ENCODE measurements around the gene NDUFS8.
A peak's percentile ranks its signal among the peaks of the same experiment; 100 is the strongest.

The NDUFS8 gene

DNA sequence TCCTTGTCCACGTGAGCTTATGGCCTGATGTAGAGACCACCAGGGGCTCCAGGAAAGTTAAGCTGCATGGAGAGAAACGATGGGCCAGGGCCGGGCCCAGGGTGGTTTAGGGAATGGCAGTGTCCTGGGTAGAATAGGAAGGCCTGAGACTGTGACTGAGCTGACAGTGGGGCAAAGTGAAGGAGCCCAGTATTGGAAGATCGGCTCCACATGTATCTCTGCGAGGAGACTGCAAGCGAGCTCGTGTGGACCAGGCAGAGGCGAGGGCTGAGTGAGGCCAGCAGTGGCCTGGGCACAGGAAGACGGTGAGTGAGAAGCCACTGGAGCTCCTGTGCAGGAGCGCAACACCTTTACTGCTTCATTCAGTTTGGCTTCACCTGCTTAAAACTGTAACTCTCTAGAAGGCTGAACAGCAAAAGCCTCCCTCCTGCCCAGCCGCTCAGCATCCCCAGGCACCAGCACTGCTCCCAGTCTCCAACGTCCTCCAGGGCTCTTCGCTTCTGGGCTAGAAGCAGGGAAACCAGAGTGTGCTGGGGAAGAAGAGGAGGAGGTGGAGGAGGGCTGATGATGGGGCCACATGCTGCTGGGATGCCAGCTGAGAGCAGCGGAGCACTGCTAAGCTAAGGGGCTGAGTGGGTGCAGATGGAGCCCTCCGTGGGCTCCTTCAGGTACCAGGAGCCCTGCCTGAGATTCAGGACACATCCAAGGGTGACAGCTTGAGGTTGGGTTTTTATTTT, 21.8 kb downstream of the NDUFS8 start:
- DNase-seq, result no peak

DNA sequence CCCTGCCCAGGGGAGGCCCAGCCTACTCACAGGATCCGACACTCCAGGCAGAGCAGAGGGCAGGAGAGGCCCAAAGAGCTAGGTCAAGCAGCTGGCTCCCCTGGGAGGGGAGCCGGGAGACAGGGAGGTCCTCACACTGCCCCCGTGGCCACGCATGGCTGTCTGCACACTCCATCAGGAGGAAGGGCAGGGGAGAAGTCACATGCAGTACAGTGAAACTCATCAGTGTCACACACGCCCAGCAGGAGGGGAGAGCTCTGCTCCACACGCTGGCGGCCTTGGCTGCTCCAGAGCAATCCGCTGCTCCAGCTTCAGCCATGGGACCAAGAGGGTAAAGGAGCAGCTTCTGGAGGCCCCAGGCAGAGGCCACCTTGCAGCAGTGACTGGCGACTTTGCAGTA, 22.6 kb downstream of the NDUFS8 start:
- DNase-seq, result peak; percentile 48

DNA sequence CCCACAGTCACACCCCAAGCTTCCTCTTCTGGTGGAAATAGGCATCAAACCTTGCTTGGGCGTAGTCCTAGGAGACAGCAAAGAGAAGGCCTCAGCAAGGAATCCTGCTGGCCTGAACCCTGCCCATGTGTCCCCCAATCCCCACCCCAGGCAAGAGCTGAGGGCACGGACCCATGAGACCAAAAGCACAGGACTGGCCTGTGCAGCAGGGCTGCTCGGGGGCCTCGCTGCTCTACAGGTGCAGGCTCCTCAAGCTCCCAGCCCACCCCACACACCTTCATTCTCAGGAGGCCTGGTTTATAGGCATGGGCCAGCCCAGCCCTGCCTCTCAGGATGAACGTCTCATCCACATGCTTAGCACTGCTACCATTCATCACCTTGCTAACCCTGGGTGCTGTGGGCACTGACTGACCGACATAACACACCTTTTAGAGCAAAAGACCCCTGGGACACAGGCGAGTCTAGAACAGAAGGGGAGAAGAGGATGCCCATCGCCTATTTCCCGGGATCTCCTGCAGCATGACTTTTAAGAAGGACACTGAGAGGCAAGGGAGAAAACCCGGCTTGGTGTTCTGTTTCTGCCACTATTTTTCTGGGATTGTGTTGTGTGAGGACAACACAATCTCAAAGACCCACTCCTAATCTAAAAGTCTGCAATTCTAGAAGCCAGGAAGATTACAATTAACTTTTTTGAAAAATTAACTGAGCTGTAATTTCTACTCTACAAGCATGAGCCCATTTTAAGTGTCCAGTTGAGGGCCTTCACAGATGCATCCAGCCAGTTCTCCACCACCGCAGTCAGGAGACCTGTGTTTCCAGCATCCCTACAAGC, 23.7 kb downstream of the NDUFS8 start:
- peak; percentile 49 for DNase-seq

DNA sequence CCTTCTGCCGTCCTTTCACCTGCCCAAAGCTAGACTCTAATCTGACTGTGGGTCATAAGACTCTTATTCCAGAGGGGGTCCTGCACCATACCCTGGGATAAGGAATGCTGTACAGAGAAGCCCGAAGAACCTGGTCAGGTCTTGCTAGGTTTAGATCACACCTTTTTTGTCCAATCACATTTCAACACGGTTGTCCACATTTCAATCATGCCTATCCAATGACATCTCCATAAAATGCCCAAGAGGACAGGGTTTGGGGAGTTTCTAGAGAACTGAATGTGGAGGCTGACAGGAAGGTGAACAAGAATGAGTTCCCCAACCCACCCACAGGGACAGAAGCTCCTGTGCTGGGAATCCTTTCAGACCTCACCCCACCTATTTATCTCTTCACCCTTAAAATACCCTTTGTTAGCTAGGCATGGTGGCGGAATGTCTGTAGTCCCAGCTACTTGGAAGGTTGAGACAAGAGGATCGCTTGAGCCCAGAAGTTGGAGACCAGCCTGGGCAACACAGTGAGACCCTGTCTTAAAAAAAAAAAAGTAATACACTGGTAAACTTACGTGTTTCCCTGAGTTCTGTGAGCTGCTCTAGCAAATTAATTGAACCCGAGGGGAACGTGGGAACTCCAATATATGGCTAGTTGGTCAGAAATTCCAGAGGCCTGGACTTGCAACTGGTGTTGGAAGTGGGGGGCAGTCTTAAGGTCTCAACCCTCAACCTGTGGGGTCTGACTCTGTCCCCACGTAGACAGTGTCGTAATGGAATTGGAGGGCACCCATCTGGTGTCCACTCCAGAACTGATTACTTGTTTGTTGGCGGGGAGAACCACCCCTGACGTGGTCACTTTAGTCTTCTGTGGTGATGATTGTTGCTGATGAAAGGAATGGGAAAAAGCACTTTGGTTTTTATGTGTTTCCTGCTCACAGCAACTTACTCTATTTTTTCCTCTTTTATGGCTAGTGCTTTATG, 26.1 kb downstream of the NDUFS8 start:
- DNase-seq, result no peak

DNA sequence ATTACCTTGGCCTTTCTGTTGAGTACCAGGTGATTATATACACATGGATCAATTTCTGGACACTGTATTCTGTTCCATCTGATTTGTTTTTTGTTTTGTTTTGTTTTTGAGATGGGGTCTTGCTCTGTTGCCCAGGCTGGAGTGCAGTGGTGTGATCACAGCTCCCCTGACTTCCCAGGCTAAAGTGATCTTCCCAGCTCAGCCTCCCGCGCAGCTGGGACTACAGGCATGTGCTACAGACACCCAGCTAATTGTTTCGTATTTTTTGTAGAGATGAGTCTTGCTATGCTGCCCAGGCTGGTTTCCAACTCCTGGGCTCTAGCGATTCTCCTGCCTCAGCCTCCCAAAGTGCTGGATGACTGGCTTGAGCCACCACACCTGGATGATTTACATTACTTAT, 27.3 kb downstream of the NDUFS8 start:
- no peak for DNase-seq

DNA sequence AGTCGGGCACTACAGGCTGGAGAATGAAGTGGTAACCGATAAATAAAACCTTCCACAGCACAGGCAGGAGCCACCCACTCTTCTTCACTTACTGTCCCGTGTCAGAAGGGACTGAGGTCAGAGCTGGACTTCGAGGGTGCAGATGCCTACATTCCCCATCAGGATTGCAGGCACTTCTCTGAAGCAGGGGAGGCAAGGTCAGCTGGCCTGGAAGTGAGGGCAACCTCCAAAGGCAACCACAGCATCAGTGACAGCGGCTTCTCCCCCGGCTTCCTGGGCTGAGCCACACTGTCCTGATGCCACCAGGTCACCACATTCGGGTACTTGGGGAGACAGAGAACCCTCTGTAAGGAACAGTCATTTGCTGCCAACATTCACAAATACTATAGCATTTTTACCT, 31.0 kb downstream of the NDUFS8 start:
- no peak for DNase-seq

DNA sequence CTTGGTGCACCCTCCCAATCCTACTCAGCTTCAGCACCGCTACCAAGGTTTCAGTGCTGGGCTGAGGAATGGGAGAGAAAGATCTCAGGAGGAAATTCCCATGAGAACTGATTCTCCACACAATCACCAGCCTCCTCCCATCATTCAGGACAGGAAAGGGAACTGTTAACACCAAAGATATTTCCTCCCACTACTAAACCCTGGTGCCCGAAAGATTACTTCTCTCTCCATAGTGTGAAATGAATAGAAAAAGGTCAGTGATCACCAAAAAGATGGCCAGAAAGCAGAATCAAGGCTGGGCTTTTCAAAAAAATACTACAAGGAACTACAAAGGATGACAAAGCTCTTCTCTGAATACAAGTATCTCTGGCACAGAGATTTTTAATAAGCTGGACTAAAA, 34.4 kb downstream of the NDUFS8 start:
- DNase-seq, result no peak

DNA sequence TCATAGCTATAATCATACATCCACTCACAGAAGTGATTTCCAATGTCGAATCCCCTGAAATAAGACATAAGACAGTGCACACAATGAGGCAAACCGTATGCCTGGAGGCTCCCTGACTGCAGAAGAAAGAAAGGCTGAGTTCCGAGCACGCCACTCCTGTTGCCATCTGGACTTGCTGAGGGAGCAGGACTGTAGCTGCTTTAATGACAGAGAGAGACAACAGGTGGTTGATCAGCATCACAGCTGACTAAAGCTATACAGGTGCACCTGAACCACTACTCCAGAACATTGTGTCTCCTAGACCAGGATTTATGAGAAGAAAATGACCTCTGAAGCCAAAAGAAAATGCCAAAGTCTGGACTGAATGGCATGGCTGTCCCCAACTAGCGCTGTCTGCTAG, 35.4 kb downstream of the NDUFS8 start:
- DNase-seq, result no peak

DNA sequence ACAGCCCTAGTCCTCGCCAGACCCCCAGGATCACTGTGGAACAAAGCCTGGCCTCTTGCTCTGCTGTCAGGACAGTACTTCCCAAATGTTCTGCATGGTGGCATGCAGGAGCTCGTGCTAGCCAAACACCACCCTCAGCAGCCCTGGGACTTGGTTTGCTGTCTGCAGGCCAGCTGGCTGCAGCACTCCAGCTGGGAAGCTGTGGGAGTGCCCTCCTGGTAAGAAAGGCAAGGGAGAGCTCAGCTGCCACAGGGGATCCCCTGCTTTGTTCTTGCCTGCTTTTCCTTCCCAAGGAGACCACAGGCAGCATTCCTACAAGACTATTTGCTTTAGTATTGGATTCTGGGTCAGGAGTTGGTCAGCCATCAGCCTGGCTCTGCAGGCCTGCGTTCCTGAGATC, 36.3 kb downstream of the NDUFS8 start:
- DNase-seq, result no peak

DNA sequence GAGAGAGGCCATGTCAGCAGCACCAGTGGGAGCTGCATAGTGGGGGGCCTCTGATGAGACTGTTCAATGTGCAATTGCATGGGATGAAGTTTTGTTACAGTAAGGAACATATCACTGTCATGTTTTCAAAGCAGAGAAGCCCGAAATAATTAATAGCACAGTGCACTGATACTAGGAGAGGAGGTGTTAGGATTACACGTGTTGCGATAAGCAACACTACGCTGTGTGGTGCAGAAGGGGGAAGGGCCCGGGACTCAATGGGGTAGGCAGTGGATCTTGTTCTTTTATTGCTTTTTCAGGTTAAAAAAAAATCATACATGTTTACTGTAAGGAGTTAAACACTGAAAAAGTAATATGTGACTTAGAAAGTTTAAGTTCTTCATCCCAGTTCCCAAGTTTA, 37.5 kb downstream of the NDUFS8 start:
- no peak for DNase-seq

DNA sequence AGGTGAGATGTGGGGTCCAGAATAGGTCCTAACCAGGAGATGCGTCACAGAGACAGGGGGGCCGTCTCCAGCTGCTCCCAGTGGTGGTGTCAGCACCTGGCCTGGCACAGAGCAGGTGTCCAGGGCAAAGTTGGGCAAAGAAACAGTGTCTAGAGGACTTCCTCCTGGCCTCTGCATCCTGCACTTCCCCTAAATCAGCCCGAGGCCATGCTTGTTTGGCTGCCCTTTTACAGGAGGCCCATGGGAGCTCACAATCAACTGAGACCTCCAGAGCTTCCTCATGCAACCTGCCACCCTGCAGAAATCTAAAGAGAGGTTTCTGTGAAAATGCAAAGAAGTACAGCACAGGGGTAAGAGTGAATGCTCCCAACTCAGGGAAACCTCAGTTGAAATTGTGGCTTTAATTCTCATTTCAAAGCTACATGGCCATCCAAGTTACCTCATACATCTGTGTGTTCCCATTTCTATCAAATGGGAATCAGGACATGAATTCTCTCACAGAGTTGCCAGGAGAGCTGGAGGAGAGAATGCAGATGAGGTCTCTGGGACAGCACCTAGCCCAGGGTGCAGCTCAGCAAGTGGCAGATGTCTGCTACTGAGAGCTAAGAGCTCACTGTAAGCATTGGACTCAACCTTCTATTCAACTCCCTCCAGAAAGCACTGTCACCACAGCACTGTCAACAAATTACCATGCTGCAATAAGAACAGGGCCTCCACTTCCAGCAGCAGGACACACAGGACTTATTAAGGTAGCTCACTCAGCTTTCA, 41.0 kb downstream of the NDUFS8 start:
- no peak for DNase-seq

DNA sequence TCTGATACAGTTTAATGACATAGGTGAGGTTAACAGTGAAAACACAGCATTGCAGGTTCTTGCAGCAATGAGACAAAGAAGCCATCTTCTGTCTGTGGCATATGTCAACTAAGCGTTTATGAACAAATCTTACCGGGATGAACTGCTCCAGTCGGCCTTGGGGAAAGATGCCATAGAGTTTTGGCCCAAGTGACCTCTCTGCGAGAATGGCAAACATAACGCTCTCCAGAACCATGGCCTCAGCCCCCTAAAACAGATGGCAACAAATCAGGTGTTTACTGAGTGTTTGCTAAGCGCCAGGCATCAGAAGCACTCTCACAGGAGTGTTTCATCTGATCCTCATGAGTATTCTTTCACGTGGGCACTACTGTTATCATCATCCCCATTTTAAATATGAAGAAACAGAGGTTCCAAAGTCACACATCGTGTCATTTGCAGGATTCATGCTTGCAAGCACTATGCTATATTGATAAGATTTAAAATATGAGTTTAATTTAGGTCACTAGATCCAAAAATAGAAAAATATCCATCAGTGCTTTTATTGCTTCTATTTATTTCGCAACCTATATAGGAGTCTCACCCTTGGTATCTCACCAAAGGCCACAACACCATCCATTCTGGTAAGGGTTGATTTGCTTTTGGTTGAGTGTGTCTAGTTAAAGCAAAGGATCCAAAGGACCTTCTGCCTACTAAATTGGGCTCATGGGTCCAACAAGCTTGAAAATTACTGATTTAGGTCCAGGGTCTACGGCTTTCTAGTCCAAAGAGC, 44.3 kb downstream of the NDUFS8 start:
- no peak for DNase-seq

DNA sequence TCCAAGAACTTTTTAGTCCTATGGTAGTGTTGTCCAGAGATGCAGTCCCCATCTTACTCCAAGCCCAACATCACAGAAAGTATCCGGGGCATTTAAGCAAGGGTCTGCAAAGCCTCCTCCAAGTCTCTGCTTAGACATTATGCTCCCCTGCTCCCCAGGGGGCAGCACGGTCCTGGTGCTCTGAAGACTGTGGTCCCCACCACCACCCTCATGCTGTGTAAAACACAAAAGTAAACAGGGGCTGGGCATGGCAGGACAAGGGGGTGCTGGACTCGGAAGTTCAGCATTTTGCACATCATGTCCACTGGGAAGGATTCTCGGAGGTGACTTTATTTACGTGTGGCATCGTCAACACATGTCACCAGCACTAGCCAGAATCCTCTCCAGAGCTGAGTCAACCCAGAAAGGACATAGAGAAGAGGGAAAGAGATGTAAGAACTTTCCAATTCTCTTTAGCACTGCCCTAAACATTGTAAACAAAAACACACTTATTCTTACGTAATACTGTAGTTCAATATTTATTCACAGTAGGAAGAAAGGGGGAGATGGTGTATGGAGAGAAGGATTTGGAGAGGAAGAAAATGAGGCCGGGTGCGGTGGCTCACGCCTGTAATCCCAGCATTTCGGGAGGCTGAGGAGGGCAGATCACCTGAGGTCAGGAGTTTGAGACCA, 46.0 kb downstream of the NDUFS8 start:
- DNase-seq, result no peak

DNA sequence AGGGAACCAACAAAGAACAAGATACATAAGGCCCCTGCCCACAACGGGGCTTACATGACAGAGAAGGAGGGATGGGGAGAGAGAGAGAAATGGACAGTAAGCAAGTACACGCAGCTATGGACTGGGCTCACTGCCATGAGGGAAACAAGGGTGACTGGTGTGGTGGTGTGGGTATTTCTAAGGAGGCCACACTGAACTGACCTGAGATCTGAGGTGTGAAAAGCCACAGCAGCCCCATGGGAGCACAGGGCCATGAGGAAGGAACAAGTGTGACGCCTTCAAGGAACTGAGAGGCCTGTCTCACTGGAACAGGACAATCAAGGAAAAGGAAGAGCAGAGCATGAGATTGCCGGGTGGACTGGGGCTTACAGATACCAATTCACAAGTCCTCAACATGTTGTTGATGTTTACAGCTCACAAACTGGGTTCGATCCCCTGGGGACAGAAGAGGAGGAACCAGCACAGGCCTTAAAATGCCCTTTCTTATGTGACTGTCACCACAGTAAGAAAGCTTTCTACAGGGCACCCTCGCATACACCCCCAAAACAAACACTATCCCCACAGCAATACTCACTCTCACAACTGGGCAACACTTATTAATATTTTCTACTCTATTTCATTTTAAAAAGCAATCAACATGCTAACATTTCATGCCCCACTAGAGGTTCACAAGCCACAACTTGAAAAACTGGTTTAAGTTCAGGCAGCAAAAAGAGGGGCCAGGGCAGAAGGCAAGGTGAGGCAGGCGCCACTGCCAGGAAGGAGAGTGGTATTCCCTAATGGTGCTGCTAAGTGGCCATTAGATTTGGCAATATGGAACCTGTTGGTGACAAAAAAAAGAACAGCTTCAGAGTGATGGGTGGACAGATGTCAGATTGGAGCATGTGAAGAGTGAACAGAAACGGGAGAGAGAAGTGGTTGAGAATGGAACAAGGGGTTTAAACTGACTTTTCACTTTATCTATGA, 47.4 kb downstream of the NDUFS8 start:
- DNase-seq, result no peak

DNA sequence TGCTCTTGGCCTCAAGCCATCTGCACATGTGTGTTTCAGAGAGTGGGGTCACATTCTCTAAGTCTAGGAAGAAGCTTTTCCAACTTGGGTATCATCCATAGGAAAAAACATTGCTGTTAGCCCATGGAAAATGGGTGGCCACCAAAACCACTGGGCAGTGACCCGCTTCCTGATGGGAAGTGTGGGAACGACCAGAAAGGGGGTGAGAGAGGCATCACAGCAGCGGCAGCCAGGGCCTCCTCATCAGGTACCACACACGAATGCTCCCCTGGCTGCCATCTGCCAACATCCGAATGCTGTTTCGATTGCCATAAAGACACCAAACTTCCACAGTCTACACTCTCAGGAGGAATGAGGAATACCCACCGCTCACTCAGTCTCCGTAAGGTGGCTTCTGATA, 50.4 kb downstream of the NDUFS8 start:
- no peak for DNase-seq

DNA sequence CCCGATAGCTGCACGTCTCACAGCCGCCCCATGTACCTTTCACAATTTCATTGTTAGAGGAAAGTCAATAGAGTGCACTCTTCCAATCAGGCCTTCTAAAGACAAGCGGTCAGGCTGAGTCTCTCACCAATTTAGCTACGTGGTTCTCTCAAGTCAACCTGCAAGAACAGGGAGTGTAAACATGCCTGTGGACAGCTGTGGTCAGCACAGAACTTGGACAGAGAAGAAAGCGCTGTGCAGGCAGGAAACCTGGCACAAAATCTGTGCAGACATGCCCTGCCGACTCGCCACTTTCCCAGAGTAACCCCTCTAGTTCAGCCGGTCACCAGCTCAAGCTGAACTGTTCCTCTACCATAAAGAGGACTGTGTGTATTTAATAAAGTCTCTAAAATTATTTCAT, 51.2 kb downstream of the NDUFS8 start:
- DNase-seq, result no peak

DNA sequence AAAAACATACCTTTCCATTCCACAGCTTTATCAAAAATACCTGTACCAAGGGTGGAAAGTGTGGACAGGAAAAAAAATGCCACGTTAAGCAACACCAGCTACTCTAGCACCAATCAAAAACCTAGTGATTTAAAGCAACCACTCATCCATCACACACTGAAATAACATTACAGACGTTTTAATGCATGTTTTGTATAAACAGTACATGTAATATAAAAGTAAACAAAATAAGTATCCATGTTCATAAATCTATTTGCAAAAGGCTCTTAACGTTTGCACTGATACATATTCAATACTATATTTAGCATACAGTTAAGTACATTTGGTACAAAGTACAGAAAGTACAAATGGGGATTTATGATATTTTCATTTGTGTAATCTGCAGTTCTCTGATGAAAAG, 52.0 kb downstream of the NDUFS8 start:
- no peak for DNase-seq

DNA sequence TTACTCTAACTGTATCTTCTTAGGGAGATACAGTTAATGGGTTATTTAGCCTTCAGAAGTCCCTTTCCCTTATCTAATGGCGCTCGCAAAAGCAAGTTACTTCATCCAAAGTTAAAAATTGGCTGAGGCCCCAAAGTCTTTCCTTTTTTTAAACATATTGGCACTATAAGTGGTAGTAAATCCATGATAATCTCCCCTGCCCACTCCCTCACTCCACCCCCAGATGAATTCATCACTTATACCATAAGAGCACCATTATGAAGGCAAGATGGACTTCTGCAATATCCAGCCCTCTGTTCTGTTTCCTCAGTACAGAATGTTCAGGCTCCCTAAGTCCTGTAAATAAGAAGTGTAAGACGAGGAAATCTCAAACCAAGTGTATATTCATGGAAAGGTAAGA, 53.0 kb downstream of the NDUFS8 start:
- DNase-seq, result no peak
